T-helper 9 cell (primary cell): ENCODE measurements around the gene SLIT3.

ENCODE experiments used
- DNase-seq: peaks from one replicate; pipeline ENCODE4 v3.0.0-alpha.2; 2020

SLIT3 gene

GRCh38 chr5:168878135-168878745, 422.7 kb downstream of the SLIT3 start:
- no peak for DNase-seq

- DNase-seq, result no peak
Measured at GRCh38 chr5:168877132-168877892, 423.6 kb downstream of the SLIT3 start.

- no peak for DNase-seq
Measured at GRCh38 chr5:168876419-168876818, 424.5 kb downstream of the SLIT3 start.

DNA sequence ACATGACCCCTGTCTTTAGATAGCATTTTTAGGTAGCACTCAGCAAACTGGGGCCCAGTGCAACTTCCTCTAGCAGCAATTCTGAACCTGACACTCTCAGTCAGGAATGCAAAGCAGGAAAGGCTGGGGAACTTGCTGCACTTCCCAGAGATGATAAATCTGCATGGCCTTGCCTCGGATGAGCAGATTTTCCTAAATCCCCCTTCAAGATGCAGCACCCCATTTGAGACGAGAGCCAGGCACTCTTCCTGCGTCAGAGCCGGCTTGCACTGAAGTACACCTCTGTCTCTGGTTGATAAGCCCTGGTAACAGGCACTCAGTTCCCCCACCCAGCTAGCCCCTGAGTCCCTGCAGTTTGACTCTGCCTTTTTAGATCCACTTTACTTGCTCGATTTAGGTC, 425.1 kb downstream of the SLIT3 start:
- DNase-seq, result no peak

DNA sequence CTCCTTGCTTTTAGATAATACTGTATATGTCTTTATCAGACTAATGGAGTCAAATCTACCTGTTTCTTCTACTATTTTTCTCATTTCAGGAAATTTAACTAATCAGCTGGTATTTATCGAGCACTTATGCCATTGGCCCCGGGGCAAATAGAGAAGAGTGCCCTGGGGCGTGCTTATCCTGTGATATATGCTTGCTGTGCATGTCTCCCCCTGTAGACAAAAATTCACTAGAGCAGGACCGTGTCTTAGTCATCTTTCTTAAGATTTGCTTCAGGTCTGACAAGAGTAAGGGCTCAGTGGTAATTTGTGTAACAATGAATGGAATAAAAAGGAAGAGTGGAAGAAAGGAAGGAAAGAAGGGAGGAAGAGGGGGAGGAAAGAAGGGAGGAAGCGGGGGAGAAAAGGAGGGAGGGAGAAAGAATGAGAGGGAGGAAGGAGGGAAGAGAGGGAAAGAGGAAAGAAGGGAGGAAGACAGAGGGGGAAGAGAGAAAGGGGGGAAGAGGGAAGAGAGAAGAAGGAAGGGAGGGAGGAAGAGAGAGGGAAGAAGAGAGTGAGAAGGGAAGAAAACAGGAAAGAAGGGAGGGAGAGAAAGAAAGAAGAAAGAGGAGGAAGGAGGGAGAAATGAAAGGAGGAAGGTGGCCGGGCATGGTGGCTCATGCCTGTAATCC, 426.1 kb downstream of the SLIT3 start:
- no peak for DNase-seq

DNA sequence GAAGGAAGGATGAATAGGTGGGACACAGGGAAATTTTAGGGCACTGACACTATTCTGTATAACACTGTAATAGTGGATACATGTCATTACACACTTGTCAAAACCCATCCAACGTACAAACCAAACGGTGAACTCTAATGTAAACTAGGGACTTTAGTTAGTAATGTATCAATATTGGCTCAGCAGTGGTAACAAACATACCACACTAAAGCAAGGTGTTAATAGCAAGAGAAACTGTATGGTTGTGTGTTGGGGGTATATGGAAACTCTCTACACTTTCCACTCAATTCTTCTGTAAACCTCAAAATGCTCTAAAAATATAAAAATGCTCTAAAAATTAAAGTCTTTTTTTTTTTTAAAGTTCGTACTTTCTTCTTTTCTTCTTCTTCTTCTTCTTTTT, 428.7 kb downstream of the SLIT3 start:
- DNase-seq, result no peak

DNA sequence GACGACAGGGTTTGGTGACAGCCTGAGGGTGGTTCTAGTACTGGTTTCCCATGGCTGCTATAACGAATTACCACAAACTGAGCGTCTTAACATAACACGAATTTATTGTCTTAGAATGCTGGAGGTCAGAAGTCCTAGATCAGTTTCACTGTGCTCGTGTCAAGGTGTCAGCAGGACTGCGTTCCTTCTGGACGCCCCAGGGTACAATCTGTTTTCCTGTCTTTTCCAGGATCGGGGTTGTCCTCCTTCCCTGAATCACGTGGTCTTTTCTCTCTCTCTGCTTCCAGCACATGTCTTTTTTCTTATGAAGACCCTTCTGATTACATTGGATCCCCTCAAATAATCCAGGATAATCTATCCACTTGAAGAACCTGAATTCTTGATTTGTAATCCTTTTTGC, 430.0 kb downstream of the SLIT3 start:
- no peak for DNase-seq

DNA sequence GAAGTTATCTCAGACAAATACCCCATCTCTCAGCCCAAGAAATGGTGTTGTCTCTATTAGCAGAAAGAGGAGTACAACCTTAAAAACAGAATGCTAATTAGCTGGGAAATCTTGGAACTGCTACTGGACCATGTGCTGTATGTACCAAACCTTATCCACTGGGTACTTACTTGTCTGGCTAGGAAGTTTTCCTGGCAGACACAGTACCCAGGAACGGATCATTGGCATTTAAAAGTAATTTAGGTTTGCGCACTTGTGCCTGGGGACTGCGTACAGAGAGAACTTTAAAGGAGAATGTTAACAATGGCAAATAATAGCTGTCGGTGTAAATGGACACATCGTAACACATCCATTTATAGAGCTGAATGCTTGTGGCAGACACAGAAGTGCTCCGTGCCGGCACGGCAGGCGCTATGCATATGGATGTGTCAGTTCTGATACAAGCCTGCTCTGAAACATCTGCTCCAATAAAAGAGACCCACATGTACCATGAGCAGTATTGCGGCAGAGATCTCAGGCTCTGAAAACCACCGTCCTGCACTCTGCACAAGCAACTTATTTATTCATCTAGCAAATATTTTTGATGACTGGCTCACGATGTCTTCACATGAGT, 431.2 kb downstream of the SLIT3 start:
- no peak for DNase-seq

DNA sequence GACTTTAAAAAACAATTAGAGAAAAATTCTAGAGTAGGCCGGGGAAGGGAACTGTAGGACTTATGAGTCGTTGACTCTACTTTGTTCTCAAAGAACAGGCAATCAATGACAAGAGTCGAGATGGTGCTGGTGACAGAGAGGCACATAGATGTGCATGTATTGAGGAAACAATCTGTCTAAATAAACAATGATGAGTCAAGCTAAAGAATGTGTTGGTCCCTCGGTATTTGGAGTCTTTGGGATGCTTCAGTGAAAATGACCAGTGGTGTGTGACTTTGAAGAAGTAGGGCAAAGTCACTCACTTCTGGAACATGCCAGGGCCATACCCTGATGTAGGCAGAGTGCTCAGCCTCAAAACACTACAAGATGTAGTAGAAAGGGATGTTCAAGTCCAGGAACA, 433.7 kb downstream of the SLIT3 start:
- DNase-seq, result no peak

DNA sequence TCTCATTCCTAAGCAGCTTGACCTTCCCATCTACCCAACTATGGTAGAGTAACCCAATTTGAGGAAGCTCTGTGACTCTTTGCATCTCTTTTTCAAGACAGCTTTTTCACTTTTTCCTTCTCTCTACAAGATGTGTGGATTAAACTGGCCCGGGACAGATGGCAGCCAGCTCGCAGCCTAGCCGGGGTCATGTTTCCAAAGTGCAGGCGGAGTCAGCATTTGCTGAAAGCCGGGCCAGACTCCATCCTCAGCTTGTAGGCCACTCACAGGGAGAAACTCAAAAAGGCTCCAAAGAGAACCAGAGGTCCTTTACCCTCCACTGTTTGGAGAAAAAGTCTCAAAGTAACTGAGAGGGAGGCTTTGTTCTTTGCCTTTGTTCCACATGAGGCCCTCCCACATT, 435.0 kb downstream of the SLIT3 start:
- no peak for DNase-seq

- no peak for DNase-seq
Measured at GRCh38 chr5:168863021-168863420, 437.9 kb downstream of the SLIT3 start.

DNA sequence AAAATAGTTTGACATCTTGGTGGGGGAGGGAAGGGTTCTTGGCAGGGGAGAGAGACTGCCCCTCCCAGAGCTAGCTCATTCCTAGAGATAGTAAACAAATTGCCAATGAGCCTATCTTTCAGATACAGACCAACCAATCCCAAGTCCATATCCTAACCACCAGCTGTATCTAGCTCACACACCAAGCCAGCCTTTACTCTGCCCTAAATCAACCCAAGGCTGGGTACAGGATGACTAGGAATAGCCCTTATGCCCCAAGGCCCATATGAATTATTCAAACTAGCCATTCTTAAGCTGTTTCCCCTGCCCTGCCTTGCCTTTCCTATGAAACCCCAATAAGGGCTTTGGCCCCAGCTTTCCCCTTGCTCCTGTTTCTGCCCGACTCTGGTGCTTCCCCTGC, 440.4 kb downstream of the SLIT3 start:
- DNase-seq, result no peak

- DNase-seq, result no peak
Measured at GRCh38 chr5:168860081-168860480, 440.9 kb downstream of the SLIT3 start.

- DNase-seq, result no peak
Measured at GRCh38 chr5:168859471-168859870, 441.5 kb downstream of the SLIT3 start.

DNA sequence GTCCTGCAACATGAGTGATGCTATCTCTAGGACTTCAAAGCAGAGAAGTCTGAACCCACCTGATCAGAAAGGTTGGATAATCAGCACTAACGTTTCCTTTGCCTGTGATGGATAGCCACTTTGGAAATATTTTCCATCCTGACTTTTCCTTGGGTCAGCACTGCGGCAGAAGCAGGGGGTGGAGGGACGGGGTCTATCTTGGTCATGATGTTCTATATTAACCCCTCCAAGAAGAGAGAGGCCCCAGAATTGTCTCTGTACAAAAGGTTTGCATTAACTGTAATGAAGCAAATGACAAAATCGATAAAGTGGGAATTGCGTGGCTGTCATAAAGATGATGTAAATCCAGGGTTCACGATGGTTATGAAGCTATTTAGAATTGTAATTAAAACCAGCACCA, 441.9 kb downstream of the SLIT3 start:
- DNase-seq, result no peak

- no peak for DNase-seq
Measured at GRCh38 chr5:168858371-168858770, 442.6 kb downstream of the SLIT3 start.

DNA sequence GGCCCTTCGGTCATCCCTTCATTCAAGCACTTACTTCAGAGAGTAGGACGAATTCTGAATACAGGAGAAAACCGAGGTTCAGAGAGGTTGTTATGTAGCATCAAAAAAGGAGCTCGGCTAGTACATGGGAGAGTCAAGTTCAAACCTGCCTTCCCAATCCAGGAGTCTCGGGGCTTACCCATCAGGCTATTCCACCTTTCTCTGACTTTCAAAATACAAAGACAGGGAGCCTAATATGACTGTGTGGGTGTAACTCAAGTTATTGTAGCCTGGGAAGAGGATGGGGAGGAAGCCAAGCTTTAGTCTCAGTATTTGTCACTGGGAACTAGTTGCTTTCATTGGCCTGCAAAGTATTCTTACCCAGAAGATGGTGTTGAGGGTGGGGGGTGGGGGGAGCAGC, 447.0 kb downstream of the SLIT3 start:
- DNase-seq, result no peak

DNA sequence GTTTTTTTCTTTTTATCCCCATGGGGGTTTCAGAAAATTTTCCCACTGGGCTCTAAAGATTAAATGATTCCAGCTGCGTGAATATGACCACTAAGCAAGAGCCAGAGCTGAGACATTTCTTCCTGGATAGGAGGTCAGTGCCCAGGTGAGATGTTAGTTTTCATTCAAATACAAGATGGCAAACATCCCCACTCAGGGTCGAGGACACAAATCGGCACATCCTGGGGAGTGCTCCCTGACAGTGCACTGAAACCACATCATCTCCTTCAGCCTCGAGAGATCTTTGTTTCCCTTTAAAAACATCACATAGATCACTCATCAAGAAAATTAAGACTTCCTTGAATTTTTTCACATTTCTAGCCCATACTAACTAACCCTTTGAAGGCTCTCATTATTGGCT, 448.6 kb downstream of the SLIT3 start:
- no peak for DNase-seq

- DNase-seq, result no peak
Measured at GRCh38 chr5:168851902-168852321, 449.0 kb downstream of the SLIT3 start.

DNA sequence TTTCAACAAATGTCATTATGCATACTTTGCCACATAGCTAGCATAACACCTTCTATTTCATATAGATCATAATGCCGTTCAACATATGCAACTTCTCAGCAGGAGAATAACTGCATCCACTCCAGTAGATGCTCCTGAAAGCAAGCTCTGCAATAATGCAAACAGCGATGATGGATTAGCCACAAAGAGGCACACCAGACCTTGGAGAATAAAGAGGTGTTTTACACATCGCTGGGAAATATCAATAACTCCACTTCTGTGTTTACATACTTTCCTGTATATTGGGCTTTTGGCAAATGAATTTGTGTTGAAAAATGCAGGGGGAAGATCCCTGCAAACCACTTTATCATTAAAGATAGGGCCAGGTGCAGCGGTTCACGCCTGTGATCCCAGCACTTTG, 450.3 kb downstream of the SLIT3 start:
- DNase-seq, result no peak

GRCh38 chr5:168848569-168848968, 452.4 kb downstream of the SLIT3 start:
- DNase-seq, result no peak

DNA sequence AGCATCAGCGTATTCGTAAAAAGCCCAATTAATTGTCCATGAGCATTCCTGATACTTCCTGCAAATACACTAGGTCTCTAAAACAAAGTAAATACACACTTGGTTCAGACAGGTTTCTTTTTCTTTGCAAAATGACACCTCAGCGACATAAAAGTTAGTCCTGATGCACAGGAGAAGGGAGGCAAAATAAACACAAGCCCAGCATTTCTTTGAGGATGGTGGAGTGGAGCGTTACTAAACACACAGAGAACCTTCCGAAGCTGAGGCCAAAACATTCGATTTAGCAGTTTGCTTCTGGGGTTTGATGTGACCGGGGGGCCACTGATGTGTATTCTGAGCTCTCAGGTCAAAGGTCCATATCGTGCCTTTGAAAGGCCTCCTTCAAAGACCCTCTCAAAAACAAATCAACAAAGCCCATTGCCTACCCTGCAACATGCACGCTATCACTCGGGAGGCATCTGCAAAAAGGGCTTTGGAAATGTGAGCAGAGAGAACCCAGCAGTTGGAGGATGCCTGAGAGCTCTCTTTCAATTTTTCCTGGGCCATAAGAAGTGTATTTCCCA, 453.3 kb downstream of the SLIT3 start:
- DNase-seq, result no peak

DNA sequence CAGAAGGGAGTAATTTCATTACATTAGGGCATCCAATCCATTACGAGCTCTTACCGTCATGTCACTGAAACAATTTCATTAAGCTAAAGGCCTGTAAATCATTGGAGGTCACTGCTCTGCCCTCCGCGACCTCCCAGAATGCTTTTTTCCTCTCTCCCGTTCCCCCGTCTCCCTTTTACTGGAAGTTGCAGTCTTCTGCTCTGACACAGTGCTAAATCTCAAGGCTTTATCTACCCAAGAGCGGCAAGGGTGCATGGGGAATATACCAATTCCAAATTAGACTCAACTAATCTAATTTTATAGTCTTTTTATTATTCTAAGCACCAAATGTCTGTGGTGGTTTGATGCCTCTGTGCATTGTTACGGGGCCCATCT, 456.0 kb downstream of the SLIT3 start:
- DNase-seq, result no peak
